Placental epithelial cell (primary cell): ENCODE data around the gene SMIM41. TPM values are rescaled to one million over a fixed set of nuclear protein-coding genes. Genes with fewer than 3 reads are reported as not detected.

Source experiments
- total RNA-seq: library from RNA; depleted of rRNA; stranded (reverse); fragments of >200 nt; gene quantifications from 2 replicates; pipeline ENCODE4 v1.2.3, GENCODE V29; 2012

The SMIM41 gene
- 0.39 TPM in 1 of 2 replicates, not detected in the other for total RNA-seq

GRCh38 chr12:52079576-52080402, at the start of gene SMIM41:
Gene SMIM41, plus strand, starts transcription at chr12:52079704. Its CDS starts 76 bp downstream, at chr12:52079780.

DNA sequence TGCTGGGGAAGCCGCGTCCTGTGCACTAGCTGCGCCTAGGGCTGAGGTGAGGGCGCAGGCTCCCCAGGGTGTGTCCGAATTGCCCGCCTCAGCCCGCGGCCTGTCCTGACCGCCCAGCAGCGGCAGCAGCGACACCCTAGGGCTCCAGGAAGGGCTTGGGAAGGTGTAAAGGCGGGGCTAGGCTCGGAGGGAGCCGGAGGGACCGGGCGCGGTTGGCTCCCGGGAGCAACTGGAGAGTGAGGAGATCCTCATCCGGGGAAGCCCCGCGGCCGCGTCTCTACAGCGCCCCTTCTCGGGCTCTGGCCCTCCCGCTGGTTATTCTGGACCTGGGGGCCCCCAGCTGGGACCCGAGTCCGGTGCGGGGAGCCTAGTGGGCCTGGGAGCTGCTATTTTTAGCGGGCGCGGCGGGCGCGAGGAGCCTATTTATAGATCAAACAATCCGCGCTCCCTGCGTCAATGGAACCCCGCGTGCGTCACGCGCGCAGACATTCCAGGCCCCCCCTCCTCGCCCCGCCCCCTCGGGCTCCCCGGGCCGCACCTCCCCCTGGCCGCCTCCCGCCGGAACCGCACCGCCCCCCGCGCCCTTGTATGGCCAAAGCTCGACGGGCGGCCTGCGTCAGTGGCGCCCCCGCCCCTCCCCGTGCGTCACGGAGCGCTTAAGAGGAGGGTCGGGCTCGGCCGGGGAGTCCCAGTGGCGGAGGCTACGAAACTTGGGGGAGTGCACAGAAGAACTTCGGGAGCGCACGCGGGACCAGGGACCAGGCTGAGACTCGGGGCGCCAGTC, 28.6 kb upstream of the SMIM41 start, which contains the start of gene NR4A1:
Gene NR4A1 (plus strand): TSS at position 685 of the 784 bp plus-strand sequence. CDS start 2,887 bp downstream, outside the sequence.

GRCh38 chr12:52069327-52070184, 9.9 kb upstream of the SMIM41 start, which contains the start of gene ATG101:
Gene ATG101, plus strand, starts transcription at chr12:52069978. Its CDS starts 3,673 bp downstream, at chr12:52073651.

Other genes starting within 250 kb of the SMIM41 start
- not detected in 2 replicates for gene FIGNL2, start 231.0 kb upstream of the SMIM41 start, total RNA-seq
- not detected in 2 replicates for gene ANKRD33, start 191.6 kb upstream of the SMIM41 start, total RNA-seq
- gene ACVRL1, start 172.2 kb upstream of the SMIM41 start, total RNA-seq = 1.2 TPM in 1 of 2 replicates, not detected in the other
- 6.0 and 7.1 TPM in 2 replicates for gene ACVR1B, start 128.0 kb upstream of the SMIM41 start, total RNA-seq
- not detected in 2 replicates for gene TAMALIN, start 72.8 kb upstream of the SMIM41 start, total RNA-seq
- gene NR4A1, start 28.3 kb upstream of the SMIM41 start, total RNA-seq = 1.6 and 2.4 TPM in 2 replicates
- 42.0 and 61.1 TPM in 2 replicates for gene ATG101, start 9.7 kb upstream of the SMIM41 start, total RNA-seq
- 0.22 TPM in 1 of 2 replicates, not detected in the other for gene KRT80, start 112.3 kb downstream of the SMIM41 start, total RNA-seq
- 636 and 2,495 TPM in 2 replicates for gene KRT7, start 153.5 kb downstream of the SMIM41 start, total RNA-seq
- gene KRT86, start 194.9 kb downstream of the SMIM41 start, total RNA-seq = not detected in 2 replicates
- gene KRT81, start 211.8 kb downstream of the SMIM41 start, total RNA-seq = not detected in 2 replicates
- not detected in 2 replicates for gene KRT83, start 241.7 kb downstream of the SMIM41 start, total RNA-seq